ENCODE results near the gene ARHGEF28.

Gene ARHGEF28

GRCh38 chr5:73690015-73690414 lies 64.0 kb downstream of the ARHGEF28 start:
- Histone ChIP-seq H3K79me2 (ENCODE audit: low read length) (no peaks in the 10 kb centered on the region), H3K9ac (ENCODE audit: low read length) (no peak overlapping the region), H3K4me3 (ENCODE audit: low read length) (no peak overlapping the region), H3K9me2 (replicated peaks; ENCODE audit: insufficient read depth, low read length) (no peaks in the 10 kb centered on the region), H3K27me3 (replicated peaks; ENCODE audit: insufficient read depth, low read length) (no peaks in the 10 kb centered on the region), H3K4me2 (ENCODE audit: low read depth, low read length) (no peak overlapping the region), H3K9me3 (replicated peaks; ENCODE audit: insufficient read depth, low read length) (no peaks in the 10 kb centered on the region), H3K4me1 (ENCODE audit: low read length) (peaks cover 12% of the 10 kb centered on the region; the same call in 1 of the 2 replicates), H2AFZ (ENCODE audit: low read length) (no peak overlapping the region), H4K20me1 (ENCODE audit: insufficient read depth, low read length) (no peaks in the 10 kb centered on the region), H3K27ac (ENCODE audit: low read length) (no peak overlapping the region), H3F3A (ENCODE audit: insufficient read depth, low read length) (no peaks in the 10 kb centered on the region), H3K36me3 (replicated peaks; ENCODE audit: insufficient read depth, low read length) (no peaks in the 10 kb centered on the region)
- no peak for DNase-seq
- TF ChIP-seq CTCF (IDR thresholded peaks at IDR 0.05; ENCODE audit: low read length) (no peak), EZH2phosphoT487 (IDR thresholded peaks at IDR 0.05; ENCODE audit: low read length) (no peak), EZH2 (optimal IDR thresholded peaks at IDR 0.05; ENCODE audit: low read depth, low read length) (no peak)

- Histone ChIP-seq H2AFZ (ENCODE audit: low read length) (no peak overlapping the region), H3K9me2 (replicated peaks; ENCODE audit: insufficient read depth, low read length) (no peaks in the 10 kb centered on the region), H3K36me3 (replicated peaks; ENCODE audit: insufficient read depth, low read length) (no peaks in the 10 kb centered on the region), H3K79me2 (ENCODE audit: low read length) (no peaks in the 10 kb centered on the region), H3K27ac (ENCODE audit: low read length) (no peak overlapping the region), H3K4me3 (ENCODE audit: low read length) (no peak overlapping the region), H3K4me2 (ENCODE audit: low read depth, low read length) (no peak overlapping the region), H3F3A (ENCODE audit: insufficient read depth, low read length) (no peaks in the 10 kb centered on the region), H3K27me3 (replicated peaks; ENCODE audit: insufficient read depth, low read length) (no peaks in the 10 kb centered on the region), H4K20me1 (ENCODE audit: insufficient read depth, low read length) (no peaks in the 10 kb centered on the region), H3K9ac (ENCODE audit: low read length) (no peak overlapping the region), H3K4me1 (ENCODE audit: low read length) (peaks cover 12% of the 10 kb centered on the region; the same call in 1 of the 2 replicates), H3K9me3 (replicated peaks; ENCODE audit: insufficient read depth, low read length) (no peaks in the 10 kb centered on the region)
- no peak for DNase-seq
- TF ChIP-seq EZH2 (optimal IDR thresholded peaks at IDR 0.05; ENCODE audit: low read depth, low read length), result no peak
- TF ChIP-seq EZH2phosphoT487 (IDR thresholded peaks at IDR 0.05; ENCODE audit: low read length), result no peak
- TF ChIP-seq CTCF (IDR thresholded peaks at IDR 0.05; ENCODE audit: low read length), result no peak
Observed at GRCh38 chr5:73691302-73692080, 65.5 kb downstream of the ARHGEF28 start.

GRCh38 chr5:73692166-73692640 lies 66.2 kb downstream of the ARHGEF28 start:
- Histone ChIP-seq H3K4me3 (ENCODE audit: low read length) (no peak overlapping the region), H3K9me3 (replicated peaks; ENCODE audit: insufficient read depth, low read length) (no peaks in the 10 kb centered on the region), H3K4me1 (ENCODE audit: low read length) (peaks cover 12% of the 10 kb centered on the region; the same call in 1 of the 2 replicates), H4K20me1 (ENCODE audit: insufficient read depth, low read length) (no peaks in the 10 kb centered on the region), H3K36me3 (replicated peaks; ENCODE audit: insufficient read depth, low read length) (no peaks in the 10 kb centered on the region), H3K9me2 (replicated peaks; ENCODE audit: insufficient read depth, low read length) (no peaks in the 10 kb centered on the region), H3K79me2 (ENCODE audit: low read length) (no peaks in the 10 kb centered on the region), H3K9ac (ENCODE audit: low read length) (no peak overlapping the region), H3F3A (ENCODE audit: insufficient read depth, low read length) (no peaks in the 10 kb centered on the region), H3K27ac (ENCODE audit: low read length) (no peak overlapping the region), H3K27me3 (replicated peaks; ENCODE audit: insufficient read depth, low read length) (no peaks in the 10 kb centered on the region), H2AFZ (ENCODE audit: low read length) (no peak overlapping the region), H3K4me2 (ENCODE audit: low read depth, low read length) (no peak overlapping the region)
- no peak for DNase-seq
- no peak for TF ChIP-seq CTCF (IDR thresholded peaks at IDR 0.05; ENCODE audit: low read length)
- TF ChIP-seq EZH2phosphoT487 (IDR thresholded peaks at IDR 0.05; ENCODE audit: low read length), result no peak
- TF ChIP-seq EZH2 (optimal IDR thresholded peaks at IDR 0.05; ENCODE audit: low read depth, low read length), result no peak
